Measurements from ENCODE around the gene ASIC3.

DNA sequence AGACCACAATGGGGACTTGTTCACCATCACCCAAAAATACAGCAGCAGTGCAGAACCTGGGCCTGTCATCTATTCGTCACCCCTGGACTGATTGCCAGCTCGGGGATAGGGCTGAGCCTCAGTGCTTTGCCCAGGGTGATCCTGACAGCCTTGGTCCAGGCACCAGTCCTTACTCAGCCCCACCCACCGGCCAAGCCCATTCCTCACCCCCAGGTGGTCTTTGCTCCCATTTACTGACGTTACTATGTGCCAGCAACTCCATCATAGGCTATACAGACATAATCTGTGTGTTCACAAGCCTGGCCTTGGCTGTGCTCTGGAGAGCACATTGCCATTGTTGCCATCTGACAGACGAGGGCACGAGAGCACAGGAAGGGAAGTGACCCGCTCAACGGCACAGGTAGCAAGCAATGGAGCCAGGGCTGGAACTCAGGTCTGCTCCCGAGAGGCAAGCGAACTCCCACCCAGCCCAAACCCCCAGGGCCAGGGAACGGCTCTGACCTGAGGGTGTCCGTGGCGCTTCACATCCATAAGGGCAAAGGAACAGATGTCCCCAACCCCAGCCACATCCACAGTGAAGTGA is 30.9 kb upstream of the ASIC3 start:
- no peak for TF ChIP-seq POLR2AphosphoS5 (IDR thresholded peaks at IDR 0.05)
- no peak for TF ChIP-seq EP300 (IDR thresholded peaks at IDR 0.05)
- TF ChIP-seq, protein P1, sequence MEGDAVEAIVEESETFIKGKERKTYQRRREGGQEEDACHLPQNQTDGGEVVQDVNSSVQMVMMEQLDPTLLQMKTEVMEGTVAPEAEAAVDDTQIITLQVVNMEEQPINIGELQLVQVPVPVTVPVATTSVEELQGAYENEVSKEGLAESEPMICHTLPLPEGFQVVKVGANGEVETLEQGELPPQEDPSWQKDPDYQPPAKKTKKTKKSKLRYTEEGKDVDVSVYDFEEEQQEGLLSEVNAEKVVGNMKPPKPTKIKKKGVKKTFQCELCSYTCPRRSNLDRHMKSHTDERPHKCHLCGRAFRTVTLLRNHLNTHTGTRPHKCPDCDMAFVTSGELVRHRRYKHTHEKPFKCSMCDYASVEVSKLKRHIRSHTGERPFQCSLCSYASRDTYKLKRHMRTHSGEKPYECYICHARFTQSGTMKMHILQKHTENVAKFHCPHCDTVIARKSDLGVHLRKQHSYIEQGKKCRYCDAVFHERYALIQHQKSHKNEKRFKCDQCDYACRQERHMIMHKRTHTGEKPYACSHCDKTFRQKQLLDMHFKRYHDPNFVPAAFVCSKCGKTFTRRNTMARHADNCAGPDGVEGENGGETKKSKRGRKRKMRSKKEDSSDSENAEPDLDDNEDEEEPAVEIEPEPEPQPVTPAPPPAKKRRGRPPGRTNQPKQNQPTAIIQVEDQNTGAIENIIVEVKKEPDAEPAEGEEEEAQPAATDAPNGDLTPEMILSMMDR (IDR thresholded peaks at IDR 0.05) = no peak
- no peak for TF ChIP-seq POLR2A (IDR thresholded peaks at IDR 0.05; ENCODE audit: low read depth)

All from esophagus muscularis mucosa (tissue), 4 donors.